Adipocyte (in vitro differentiated cells): ENCODE results near the gene CLECL1.
"Not testable (repeated sequence)": the region's sequence is repeated elsewhere in the genome, so short reads cannot be mapped to it uniquely, and the experiment has no call there.

Experiments
- DNase-seq: peaks from one replicate; pipeline ENCODE4 v3.0.0-alpha.2; 2015; ENCODE audit warnings: low read depth
- H3K27me3 ChIP-seq: replicated peaks from 2 replicates; pipeline ENCODE4 v1.7.0; 2013; ENCODE audit warnings: mild to moderate bottlenecking, low read length, moderate library complexity; ENCODE audit not compliant: control insufficient read depth, insufficient read depth
- H3K36me3 ChIP-seq: 2 replicates; pipeline ENCODE4 v1.7.0; 2013; ENCODE audit warnings: low read length, mild to moderate bottlenecking, moderate library complexity; ENCODE audit not compliant: control insufficient read depth, insufficient read depth, severe bottlenecking
- H3K4me1 ChIP-seq: 2 replicates; pipeline ENCODE4 v1.7.0; 2013; ENCODE audit warnings: mild to moderate bottlenecking, low read length, moderate library complexity; ENCODE audit not compliant: control insufficient read depth, insufficient read depth
- H3K4me3 ChIP-seq: 2 replicates; pipeline ENCODE4 v1.7.0; 2013; ENCODE audit warnings: mild to moderate bottlenecking, low read length, moderate library complexity
- H3K9ac ChIP-seq: 2 replicates; pipeline ENCODE4 v1.7.0; 2013; ENCODE audit warnings: mild to moderate bottlenecking, low read length, moderate library complexity
- H3K9me3 ChIP-seq: 2 replicates; pipeline ENCODE4 v1.7.0; 2013; ENCODE audit warnings: mild to moderate bottlenecking, low read length, moderate library complexity; ENCODE audit not compliant: control insufficient read depth

Gene CLECL1

GRCh38 chr12:9717070-9717925 lies 15.6 kb downstream of the CLECL1 start:
- Histone ChIP-seq H3K9ac (no peak overlapping the region), H3K36me3 (no peaks in the 10 kb centered on the region), H3K27me3 (no peaks in the 10 kb centered on the region), H3K4me3 (no peak overlapping the region), H3K4me1 (no peaks in the 10 kb centered on the region), H3K9me3 (no peaks in the 10 kb centered on the region)
- DNase-seq: no peak

DNA sequence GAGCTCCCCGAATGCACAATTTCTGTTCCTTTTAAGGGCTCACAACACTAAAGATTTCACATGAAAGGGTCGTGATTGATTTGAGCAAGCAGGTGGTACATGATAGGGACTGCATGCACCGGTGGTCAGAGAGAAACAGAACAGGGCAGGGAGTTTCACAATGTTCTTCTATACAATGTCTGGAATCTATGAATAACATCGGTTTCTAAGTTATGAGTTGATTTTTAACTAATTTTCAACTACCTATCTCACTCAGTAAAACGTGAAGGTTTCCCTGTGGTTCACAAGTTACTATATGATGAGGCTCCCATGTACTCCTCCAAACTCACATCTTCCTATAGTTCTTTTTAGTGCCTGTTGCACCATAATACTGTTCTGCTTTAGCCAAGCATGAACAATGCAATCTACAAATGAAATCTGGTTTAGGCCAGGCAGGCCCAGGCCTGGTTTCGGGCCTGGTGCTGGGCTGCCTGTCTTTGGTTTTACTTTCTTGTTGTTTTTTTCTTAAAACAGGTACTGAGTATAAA lies 19.8 kb downstream of the CLECL1 start:
- H3K9ac ChIP-seq: not testable (repeated sequence)

DNA sequence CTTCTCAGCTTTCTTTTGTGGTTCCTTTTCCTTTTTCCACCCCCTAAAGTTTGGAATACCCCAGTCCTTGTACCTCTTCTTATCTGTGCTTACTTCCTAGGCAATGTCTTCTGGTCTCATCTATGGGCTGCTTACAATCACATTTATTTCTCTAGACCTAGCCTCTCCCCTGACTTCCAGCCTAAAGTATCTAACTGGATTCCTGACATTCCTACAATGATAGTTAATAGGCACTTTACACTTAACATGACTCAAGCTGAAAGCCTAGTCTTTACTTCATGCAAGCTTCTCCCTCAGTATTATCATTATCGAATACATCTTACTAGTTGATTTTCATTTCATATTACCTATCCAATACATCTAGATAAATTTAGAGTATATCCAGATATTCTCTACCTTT lies 21.2 kb downstream of the CLECL1 start:
- H3K4me1 ChIP-seq: no peaks in the 10 kb centered on the region
- peaks cover 3% of the 10 kb centered on the region for H3K27me3 ChIP-seq
- no peak for DNase-seq
- H3K9me3 ChIP-seq: no peaks in the 10 kb centered on the region
- no peak overlapping the region for H3K9ac ChIP-seq
- no peaks in the 10 kb centered on the region for H3K36me3 ChIP-seq
- H3K4me3 ChIP-seq: no peak overlapping the region

More for the DNA sequence above, 19.8 kb downstream of the CLECL1 start:
- DNase-seq, H3K4me1 ChIP-seq, H3K4me3 ChIP-seq, H3K36me3 ChIP-seq, H3K9me3 ChIP-seq, H3K27me3 ChIP-seq: not testable (repeated sequence)

DNA sequence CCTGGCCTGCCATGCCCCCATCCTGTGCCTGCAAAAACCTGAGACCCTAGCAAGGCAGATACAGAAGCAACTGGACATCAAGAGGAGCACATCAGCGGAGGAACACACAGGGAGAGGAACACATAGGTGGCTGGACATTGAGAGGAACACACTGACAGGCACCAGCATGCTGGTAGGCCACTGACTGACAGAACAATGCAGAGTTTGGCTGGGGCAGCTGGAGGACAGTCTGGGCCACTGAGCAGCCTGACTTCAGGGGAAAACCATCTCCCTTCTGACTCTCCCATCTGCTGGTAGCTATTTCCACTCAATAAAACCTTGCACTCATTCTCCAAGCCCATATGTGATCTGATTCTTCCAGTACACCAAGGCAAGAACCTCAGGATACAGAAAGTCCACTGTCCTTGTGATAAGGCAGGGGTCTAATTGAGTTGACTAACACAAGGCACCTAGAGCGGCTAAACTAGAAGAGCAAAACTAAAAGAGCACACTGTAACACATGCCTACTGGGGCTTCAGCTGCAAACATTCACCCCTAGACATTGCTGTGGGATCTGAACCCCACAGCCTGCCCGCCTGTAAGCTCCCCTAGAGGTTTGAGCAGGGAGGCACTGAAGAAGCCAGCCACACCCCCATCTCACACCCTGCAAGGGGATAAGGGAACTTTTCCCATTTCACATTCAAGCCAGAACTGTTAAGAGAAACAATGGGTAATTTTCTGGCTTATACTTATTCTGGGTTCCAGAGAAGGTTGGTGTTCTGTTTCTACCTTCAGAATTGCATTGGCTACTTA lies 22.1 kb downstream of the CLECL1 start:
- Histone ChIP-seq H3K27me3 (peaks cover 3% of the 10 kb centered on the region), H3K4me1 (no peaks in the 10 kb centered on the region), H3K9me3 (no peaks in the 10 kb centered on the region), H3K9ac (no peak overlapping the region), H3K4me3 (no peak overlapping the region), H3K36me3 (no peaks in the 10 kb centered on the region)
- DNase-seq: no peak

DNA sequence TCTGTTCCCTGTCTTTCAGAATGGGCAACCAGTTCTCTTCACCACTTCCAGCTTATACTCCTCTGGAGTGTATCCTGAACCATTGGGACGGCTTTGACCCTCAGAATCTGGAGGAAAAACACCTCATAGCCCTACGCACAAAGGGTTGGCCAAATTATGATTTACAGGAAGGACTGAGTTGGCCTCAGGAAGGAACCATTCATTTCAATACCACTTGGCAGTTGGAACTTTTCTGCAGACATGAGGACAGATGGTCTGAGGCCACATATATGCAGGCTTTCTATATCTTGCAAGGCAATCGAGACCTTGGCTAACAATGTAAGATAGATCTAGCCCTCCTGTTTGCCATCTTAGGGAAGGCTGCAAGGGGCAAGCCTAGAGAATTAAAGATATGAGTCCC lies 24.0 kb downstream of the CLECL1 start:
- Histone ChIP-seq H3K4me1 (no peaks in the 10 kb centered on the region), H3K27me3 (peaks cover 3% of the 10 kb centered on the region), H3K9me3 (no peaks in the 10 kb centered on the region), H3K36me3 (no peaks in the 10 kb centered on the region), H3K4me3 (no peak overlapping the region), H3K9ac (no peak overlapping the region)
- DNase-seq: no peak

DNA sequence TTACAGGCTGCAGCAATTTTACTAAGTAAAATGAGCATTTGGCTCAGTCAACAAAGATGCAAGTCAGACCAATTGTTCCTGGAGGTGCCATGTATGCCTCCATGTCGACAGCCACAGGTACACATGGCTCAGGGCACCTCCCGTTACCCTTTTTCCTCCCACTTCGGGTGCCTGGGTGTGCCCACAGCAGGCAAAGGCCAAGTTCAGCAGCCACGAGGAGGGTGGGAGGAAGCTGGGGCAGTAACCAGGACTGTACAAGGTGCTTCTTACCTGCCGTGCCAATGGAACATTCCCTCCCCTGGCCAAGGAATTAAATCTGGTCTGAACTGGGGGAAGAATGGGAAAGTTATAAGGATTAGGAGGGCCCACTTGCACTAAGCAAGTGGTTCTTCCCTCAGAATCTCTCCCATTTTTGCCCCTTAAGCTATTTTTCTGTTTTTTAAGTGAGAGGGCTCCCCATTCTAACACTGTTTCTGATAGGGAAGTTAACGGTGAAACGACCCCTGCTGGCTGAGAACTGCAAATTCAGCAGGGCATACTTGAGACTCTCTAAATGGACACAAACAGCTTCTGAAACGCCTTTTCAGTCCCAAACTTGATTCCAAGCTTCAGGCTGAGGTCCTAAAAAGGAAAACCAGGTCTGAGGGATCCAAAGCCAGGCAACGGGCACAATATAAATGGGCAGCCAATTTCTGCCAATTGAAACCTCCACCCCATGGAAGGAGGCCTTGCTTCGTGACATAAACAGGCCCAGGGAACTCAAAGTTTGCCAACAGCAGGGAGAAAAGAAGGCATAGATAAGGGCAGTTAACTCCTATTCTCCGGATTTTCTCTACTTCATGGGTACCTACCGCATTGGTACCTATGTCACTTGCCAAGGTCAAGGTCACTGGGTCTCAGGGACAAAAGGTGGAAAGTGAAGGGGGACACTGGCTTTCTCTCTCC lies 24.8 kb downstream of the CLECL1 start:
- H3K4me1 ChIP-seq: no peaks in the 10 kb centered on the region
- DNase-seq: peak; percentile 85
- no peaks in the 10 kb centered on the region for H3K9me3 ChIP-seq

GRCh38 chr12:9707356-9707755 lies 25.5 kb downstream of the CLECL1 start:
- Histone ChIP-seq H3K4me1 (no peaks in the 10 kb centered on the region), H3K36me3 (no peaks in the 10 kb centered on the region), H3K4me3 (no peak overlapping the region), H3K9ac (no peak overlapping the region), H3K9me3 (no peaks in the 10 kb centered on the region), H3K27me3 (peaks cover 3% of the 10 kb centered on the region)
- no peak for DNase-seq

More for the DNA sequence above, 24.8 kb downstream of the CLECL1 start:
- peaks cover 3% of the 10 kb centered on the region for H3K27me3 ChIP-seq
- no peaks in the 10 kb centered on the region for H3K36me3 ChIP-seq
- no peak overlapping the region for H3K9ac ChIP-seq
- no peak overlapping the region for H3K4me3 ChIP-seq

- no peak overlapping the region for H3K9ac ChIP-seq
- peaks cover 3% of the 10 kb centered on the region for H3K27me3 ChIP-seq
- H3K4me3 ChIP-seq: no peak overlapping the region
- DNase-seq: peak; percentile 5
- H3K36me3 ChIP-seq: no peaks in the 10 kb centered on the region
- no peaks in the 10 kb centered on the region for H3K9me3 ChIP-seq
- no peaks in the 10 kb centered on the region for H3K4me1 ChIP-seq
Measured at GRCh38 chr12:9706086-9706685, 26.7 kb downstream of the CLECL1 start.

- H3K9me3 ChIP-seq, H3K27me3 ChIP-seq, H3K36me3 ChIP-seq, H3K4me3 ChIP-seq, H3K9ac ChIP-seq, DNase-seq, H3K4me1 ChIP-seq: not testable (repeated sequence)
Measured at GRCh38 chr12:9704561-9704960, 28.3 kb downstream of the CLECL1 start.

DNA sequence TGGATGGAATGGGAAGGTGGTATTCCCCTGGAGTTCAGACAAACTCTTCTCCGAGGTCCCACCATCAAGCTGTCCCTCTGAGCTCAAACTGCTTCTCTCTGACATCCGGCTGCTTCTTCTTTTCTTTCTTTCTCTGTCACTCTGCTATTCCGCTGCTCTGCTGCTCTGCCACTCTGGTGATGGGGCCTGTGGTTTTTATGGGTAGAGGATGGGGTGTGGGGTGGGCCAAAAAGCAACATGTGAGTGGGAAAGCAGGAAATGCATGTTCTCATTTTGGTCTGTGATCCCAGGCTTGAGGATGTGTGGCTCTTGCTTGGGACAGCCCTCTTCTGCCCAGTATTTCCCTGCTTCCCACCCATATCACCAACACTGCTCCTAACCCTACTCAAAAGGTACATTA lies 30.6 kb downstream of the CLECL1 start:
- H3K4me3 ChIP-seq: no peak overlapping the region
- H3K9me3 ChIP-seq: no peaks in the 10 kb centered on the region
- DNase-seq: no peak
- peaks cover 14% of the 10 kb centered on the region for H3K4me1 ChIP-seq
- H3K27me3 ChIP-seq: no peaks in the 10 kb centered on the region
- H3K36me3 ChIP-seq: no peaks in the 10 kb centered on the region
- H3K9ac ChIP-seq: no peak overlapping the region
